Mononuclear cell (primary cell): ENCODE results near the gene TWF2. TPM values are rescaled to one million over a fixed set of nuclear protein-coding genes. Genes with fewer than 3 reads are reported as not detected.

Experiments used
- H3K27me3 ChIP-seq: 2 replicates; pipeline ENCODE4 v1.6.0; 2011; ENCODE audit warnings: low read length, control low read depth; ENCODE audit not compliant: insufficient read depth
- H3K4me1 ChIP-seq: 2 replicates; pipeline ENCODE4 v1.5.1; 2011; ENCODE audit warnings: mild to moderate bottlenecking, low read length, control low read depth; ENCODE audit not compliant: insufficient read depth
- H3K4me3 ChIP-seq: 2 replicates; pipeline ENCODE4 v1.5.1; 2011; ENCODE audit warnings: mild to moderate bottlenecking, low read length, moderate library complexity
- H3K9me3 ChIP-seq: 2 replicates; pipeline ENCODE4 v1.5.1; 2011; ENCODE audit warnings: low read depth, mild to moderate bottlenecking, control low read depth, low read length
- total RNA-seq: library from RNA; depleted of rRNA; stranded (reverse); fragments of >200 nt; gene quantifications from one replicate; pipeline ENCODE4 v1.2.3, GENCODE V29; 2012

TWF2 gene
- total RNA-seq, 1 donor = 70.5 TPM

GRCh38 chr3:52213901-52214300 is 25.1 kb downstream of the TWF2 start:
- H3K4me1 ChIP-seq = peaks cover 60% of the 10 kb centered on the region
- no peaks in the 10 kb centered on the region for H3K27me3 ChIP-seq
- no peaks in the 10 kb centered on the region for H3K9me3 ChIP-seq

GRCh38 chr3:52213005-52213404 is 26.0 kb downstream of the TWF2 start:
- Histone ChIP-seq H3K9me3 (no peaks in the 10 kb centered on the region), H3K4me1 (peaks cover 51% of the 10 kb centered on the region), H3K4me3 (no peak overlapping the region), H3K27me3 (no peaks in the 10 kb centered on the region)

More at GRCh38 chr3:52213901-52214300, 25.1 kb downstream of the TWF2 start:
- no peak overlapping the region for H3K4me3 ChIP-seq

GRCh38 chr3:52211268-52211891 is 27.6 kb downstream of the TWF2 start:
- Histone ChIP-seq H3K9me3 (no peaks in the 10 kb centered on the region), H3K4me1 (peaks cover 35% of the 10 kb centered on the region), H3K4me3 (no peak overlapping the region), H3K27me3 (no peaks in the 10 kb centered on the region)

GRCh38 chr3:52210550-52211046 is 28.4 kb downstream of the TWF2 start:
- no peaks in the 10 kb centered on the region for H3K9me3 ChIP-seq
- H3K4me1 ChIP-seq = peaks cover 29% of the 10 kb centered on the region
- no peaks in the 10 kb centered on the region for H3K27me3 ChIP-seq
- H3K4me3 ChIP-seq = no peak overlapping the region

- Histone ChIP-seq H3K27me3 (no peaks in the 10 kb centered on the region), H3K4me1 (peaks cover 31% of the 10 kb centered on the region), H3K4me3 (no peak overlapping the region), H3K9me3 (no peaks in the 10 kb centered on the region)
Measured at GRCh38 chr3:52210037-52210436, 28.9 kb downstream of the TWF2 start.

- Histone ChIP-seq H3K9me3 (no peaks in the 10 kb centered on the region), H3K27me3 (no peaks in the 10 kb centered on the region), H3K4me3 (no peak overlapping the region), H3K4me1 (peaks cover 45% of the 10 kb centered on the region)
Measured at GRCh38 chr3:52208556-52208955, 30.4 kb downstream of the TWF2 start.

GRCh38 chr3:52205727-52206372 is 33.1 kb downstream of the TWF2 start:
- no peaks in the 10 kb centered on the region for H3K27me3 ChIP-seq
- no peaks in the 10 kb centered on the region for H3K9me3 ChIP-seq
- H3K4me3 ChIP-seq = no peak overlapping the region
- H3K4me1 ChIP-seq = peaks cover 57% of the 10 kb centered on the region

GRCh38 chr3:52204337-52205073 is 34.5 kb downstream of the TWF2 start:
- H3K4me3 ChIP-seq = no peak overlapping the region
- peaks cover 56% of the 10 kb centered on the region for H3K4me1 ChIP-seq

GRCh38 chr3:52203701-52204100 is 35.3 kb downstream of the TWF2 start:
- H3K27me3 ChIP-seq = no peaks in the 10 kb centered on the region
- peaks cover 64% of the 10 kb centered on the region for H3K4me1 ChIP-seq
- no peaks in the 10 kb centered on the region for H3K9me3 ChIP-seq
- H3K4me3 ChIP-seq = no peak overlapping the region

More at GRCh38 chr3:52204337-52205073, 34.5 kb downstream of the TWF2 start:
- no peaks in the 10 kb centered on the region for H3K27me3 ChIP-seq
- no peaks in the 10 kb centered on the region for H3K9me3 ChIP-seq

GRCh38 chr3:52202384-52203077 is 36.4 kb downstream of the TWF2 start:
- Histone ChIP-seq H3K27me3 (no peaks in the 10 kb centered on the region), H3K9me3 (no peaks in the 10 kb centered on the region), H3K4me1 (peaks cover 72% of the 10 kb centered on the region), H3K4me3 (no peak overlapping the region)

GRCh38 chr3:52200981-52201679 is 37.8 kb downstream of the TWF2 start:
- Histone ChIP-seq H3K4me3 (no peak overlapping the region), H3K27me3 (no peaks in the 10 kb centered on the region), H3K4me1 (peaks cover 86% of the 10 kb centered on the region), H3K9me3 (no peaks in the 10 kb centered on the region)

GRCh38 chr3:52198643-52199608 is 40.0 kb downstream of the TWF2 start:
- Histone ChIP-seq H3K9me3 (no peaks in the 10 kb centered on the region), H3K27me3 (no peaks in the 10 kb centered on the region), H3K4me1 (peaks cover 82% of the 10 kb centered on the region), H3K4me3 (peak overlapping the region; percentile 96)

- Histone ChIP-seq H3K4me1 (peaks cover 74% of the 10 kb centered on the region), H3K27me3 (no peaks in the 10 kb centered on the region), H3K4me3 (peak within 1 kb of the TSS; percentile 96), H3K9me3 (no peaks in the 10 kb centered on the region)
Measured at GRCh38 chr3:52197842-52198625, 40.9 kb downstream of the TWF2 start, which contains the start of gene ALAS1. ALAS1 (plus strand) TSS chr3:52198160; CDS start chr3:52199242, 1,082 bp downstream.
